Vagina (tissue), 2 donors: ENCODE measurements around the gene SUDS3.

Experiments used
- CTCF ChIP-seq, 3 experiments: fragments of 450-650 bp in 2 of 3; fragments of 200-600 bp in 1 of 3; sonication (generic) in 1 of 3; IDR thresholded peaks; one replicate each; pipeline ENCODE4 v1.5.1; 2017 to 2019; ENCODE audit warnings: antibody characterized with exemption in 3 of 3, mild to moderate bottlenecking in 2 of 3, moderate library complexity in 2 of 3
- POLR2A ChIP-seq, 2 donors: fragments of 450-650 bp; IDR thresholded peaks; one replicate each; pipeline ENCODE4 v1.6.1; 2017; ENCODE audit warnings: antibody characterized with exemption in 2 of 2, mild to moderate bottlenecking in 2 of 2, moderate library complexity in 2 of 2

- TF ChIP-seq CTCF (IDR thresholded peaks at IDR 0.05) (no peak), POLR2A (IDR thresholded peaks at IDR 0.05) (no peak)
Observed at GRCh38 chr12:118328486-118329330, 47.6 kb upstream of the SUDS3 start.
